DND-41 (cell line): ENCODE data around the gene NELFB.
A peak's percentile ranks its signal among the peaks of the same experiment; 100 is the strongest.

Experiments used
- ATAC-seq: fragments of 200-7000 bp; cut with Tn5 transposase; 3 replicates; pipeline ENCODE4 v1.9.1; 2021; ENCODE audit warnings: low read depth; ENCODE audit not compliant: insufficient read depth
- DNase-seq: peaks from one replicate; pipeline ENCODE4 v3.0.0-alpha.2; 2020
- H2AFZ ChIP-seq: 2 replicates; pipeline ENCODE4 v1.6.0; 2012; ENCODE audit warnings: low read depth, low read length
- H3K27ac ChIP-seq: 2 replicates; pipeline ENCODE4 v1.5.1; 2012; ENCODE audit warnings: low read length, inconsistent platforms
- H3K27me3 ChIP-seq: fragments of 200-600 bp; sonication (generic); 2 replicates; pipeline ENCODE4 v1.6.0; 2012; ENCODE audit warnings: low read length, mild to moderate bottlenecking, inconsistent platforms; ENCODE audit not compliant: insufficient read depth, poor library complexity
- H3K36me3 ChIP-seq: 2 replicates; pipeline ENCODE4 v1.5.1; 2012; ENCODE audit warnings: low read length, inconsistent platforms; ENCODE audit not compliant: insufficient read depth
- H3K4me1 ChIP-seq: 2 replicates; pipeline ENCODE4 v1.5.1; 2012; ENCODE audit warnings: mild to moderate bottlenecking, low read length; ENCODE audit not compliant: insufficient read depth
- H3K4me2 ChIP-seq: 2 replicates; pipeline ENCODE4 v1.6.0; 2012; ENCODE audit warnings: mild to moderate bottlenecking, moderate library complexity, low read length, inconsistent platforms; ENCODE audit not compliant: insufficient read depth
- H3K4me3 ChIP-seq, 2 experiments: fragments of 200-600 bp in 1 of 2; shearing (Covaris generic) in 1 of 2; 2 replicates each; pipeline ENCODE4 v1.5.1; 2012 to 2016; ENCODE audit warnings: inconsistent platforms in 2 of 2, low read length in 2 of 2, mild to moderate bottlenecking in 2 of 2, low read depth in 1 of 2, moderate library complexity in 1 of 2
- H3K79me2 ChIP-seq: 2 replicates; pipeline ENCODE4 v1.6.0; 2012; ENCODE audit warnings: low read length, inconsistent platforms; ENCODE audit not compliant: insufficient read depth
- H3K9ac ChIP-seq: 2 replicates; pipeline ENCODE4 v1.6.0; 2012; ENCODE audit warnings: low read depth, mild to moderate bottlenecking, inconsistent platforms, low read length, moderate library complexity
- H3K9me3 ChIP-seq: 2 replicates; pipeline ENCODE4 v1.5.1; 2012; ENCODE audit warnings: low read length, moderate library complexity, mild to moderate bottlenecking, inconsistent platforms; ENCODE audit not compliant: insufficient read depth, severe bottlenecking
- H4K20me1 ChIP-seq: 2 replicates; pipeline ENCODE4 v1.6.0; 2012; ENCODE audit warnings: low read length; ENCODE audit not compliant: insufficient read depth
- CTCF ChIP-seq: IDR thresholded peaks from 2 replicates; pipeline ENCODE4 v1.5.1; 2012; ENCODE audit warnings: borderline replicate concordance, low read length, moderate library complexity, mild to moderate bottlenecking; ENCODE audit not compliant: poor library complexity, severe bottlenecking; ENCODE audit errors: extremely low read depth
- EZH2 ChIP-seq: IDR thresholded peaks from 3 replicates; pipeline ENCODE4 v1.6.1; 2012; ENCODE audit warnings: borderline replicate concordance, low read depth, mild to moderate bottlenecking, moderate library complexity, low read length, inconsistent platforms; ENCODE audit not compliant: severe bottlenecking

NELFB gene

DNA sequence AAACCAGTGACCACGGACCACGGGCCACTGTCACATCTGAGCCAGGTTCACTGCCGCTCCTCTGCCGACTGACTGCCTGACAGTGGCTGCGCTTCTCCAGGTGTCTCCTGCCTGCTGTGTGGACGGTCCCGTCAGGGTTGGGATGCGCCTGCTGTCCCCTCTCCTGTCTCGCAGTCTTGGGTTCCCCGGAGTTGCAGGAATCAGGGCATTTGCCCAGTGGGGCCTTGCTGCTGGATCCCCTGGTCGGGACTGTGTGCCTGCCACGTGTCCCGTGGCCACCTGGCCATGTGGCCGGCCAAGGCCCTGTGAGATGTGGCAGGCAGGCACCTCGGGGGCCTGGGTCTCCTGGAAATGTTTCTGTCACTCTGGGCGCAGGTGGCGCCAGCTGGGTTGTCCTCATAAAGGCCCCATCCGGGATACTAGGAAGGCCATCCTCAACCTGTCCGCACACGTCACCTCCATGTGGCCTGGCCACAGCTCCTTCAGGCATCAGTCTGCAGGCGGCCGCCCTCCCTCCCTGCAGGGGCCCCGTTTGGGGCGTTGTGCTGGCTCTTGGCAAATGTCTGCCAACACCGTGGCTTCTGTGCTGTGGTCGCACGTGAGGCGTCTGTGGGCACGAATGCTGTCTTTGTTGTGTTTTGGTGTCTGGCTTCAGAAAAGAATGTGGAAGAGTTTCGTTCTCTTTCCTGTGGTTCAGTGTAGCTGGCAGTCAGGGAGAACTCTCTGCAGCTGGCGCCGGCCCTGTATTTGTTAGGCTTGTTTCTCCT lies 16.0 kb downstream of the NELFB start:
- 0 out of 2 replicates have a peak, but pooled peaks cover 2% of the 10 kb centered on the region for H3K79me2 ChIP-seq
- peaks cover 52% of the 10 kb centered on the region for H3K36me3 ChIP-seq
- no peak overlapping the region for H3K27ac ChIP-seq

GRCh38 chr9:137271696-137272076 lies 16.6 kb downstream of the NELFB start:
- Histone ChIP-seq H3K36me3 (peaks cover 46% of the 10 kb centered on the region), H3K27ac (no peak overlapping the region), H2AFZ (no peak overlapping the region), H3K9ac (no peak overlapping the region), H3K4me2 (no peak overlapping the region), H4K20me1 (peaks cover 46% of the 10 kb centered on the region), H3K79me2 (0 out of 2 replicates have a peak, but pooled peaks cover 2% of the 10 kb centered on the region), H3K4me3 (no peak overlapping the region), H3K4me1 (no peaks in the 10 kb centered on the region), H3K9me3 (no peaks in the 10 kb centered on the region), H3K27me3 (no peaks in the 10 kb centered on the region)
- ATAC-seq, result no peak
- no peak for DNase-seq
- TF ChIP-seq CTCF, result no peak
- TF ChIP-seq EZH2, result no peak

More for the DNA sequence above, 16.0 kb downstream of the NELFB start:
- Histone ChIP-seq H3K27me3 (no peaks in the 10 kb centered on the region), H3K4me1 (no peaks in the 10 kb centered on the region), H3K4me2 (no peak overlapping the region), H3K9me3 (no peaks in the 10 kb centered on the region), H3K4me3 (no peak overlapping the region), H2AFZ (no peak overlapping the region), H3K9ac (no peak overlapping the region), H4K20me1 (peaks cover 46% of the 10 kb centered on the region)
- no peak for TF ChIP-seq CTCF
- ATAC-seq (peak; percentile 81), DNase-seq (peak; percentile 71)

- H3K9me3 ChIP-seq, result no peaks in the 10 kb centered on the region
- H3K9ac ChIP-seq, result no peak overlapping the region
- no peak overlapping the region for H2AFZ ChIP-seq
- 0 out of 2 replicates have a peak, but pooled peaks cover 2% of the 10 kb centered on the region for H3K79me2 ChIP-seq
- no peaks in the 10 kb centered on the region for H3K27me3 ChIP-seq
- ATAC-seq (no peak), DNase-seq (no peak)
- no peak overlapping the region for H3K4me3 ChIP-seq
- no peaks in the 10 kb centered on the region for H3K4me1 ChIP-seq
- peaks cover 42% of the 10 kb centered on the region for H3K36me3 ChIP-seq
- peaks cover 46% of the 10 kb centered on the region for H4K20me1 ChIP-seq
- no peak overlapping the region for H3K27ac ChIP-seq
- H3K4me2 ChIP-seq, result no peak overlapping the region
- TF ChIP-seq EZH2 (no peak), CTCF (no peak)
Measured at GRCh38 chr9:137272241-137273094, 17.3 kb downstream of the NELFB start.
